ES-I3 (cell line): ENCODE measurements around the gene ZDHHC18.

Experiments used
- H3K36me3 ChIP-seq: 2 replicates; pipeline ENCODE4 v1.6.1; 2013; ENCODE audit warnings: mild to moderate bottlenecking, low read length, control low read depth, moderate library complexity; ENCODE audit not compliant: insufficient read depth
- H3K4me1 ChIP-seq: 2 replicates; pipeline ENCODE4 v1.6.1; 2013; ENCODE audit warnings: mild to moderate bottlenecking, control low read depth, low read length; ENCODE audit not compliant: insufficient read depth
- H3K9ac ChIP-seq: 2 replicates; pipeline ENCODE4 v1.6.1; 2013; ENCODE audit warnings: low read depth, mild to moderate bottlenecking, low read length, moderate library complexity
- H3K9me3 ChIP-seq: 2 replicates; pipeline ENCODE4 v1.6.1; 2013; ENCODE audit warnings: mild to moderate bottlenecking, low read length, moderate library complexity; ENCODE audit not compliant: control insufficient read depth, insufficient read depth

Gene ZDHHC18, protein sequence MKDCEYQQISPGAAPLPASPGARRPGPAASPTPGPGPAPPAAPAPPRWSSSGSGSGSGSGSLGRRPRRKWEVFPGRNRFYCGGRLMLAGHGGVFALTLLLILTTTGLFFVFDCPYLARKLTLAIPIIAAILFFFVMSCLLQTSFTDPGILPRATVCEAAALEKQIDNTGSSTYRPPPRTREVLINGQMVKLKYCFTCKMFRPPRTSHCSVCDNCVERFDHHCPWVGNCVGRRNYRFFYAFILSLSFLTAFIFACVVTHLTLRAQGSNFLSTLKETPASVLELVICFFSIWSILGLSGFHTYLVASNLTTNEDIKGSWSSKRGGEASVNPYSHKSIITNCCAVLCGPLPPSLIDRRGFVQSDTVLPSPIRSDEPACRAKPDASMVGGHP

GRCh38 chr1:26826261-26827105, at the start of gene ZDHHC18:
Gene ZDHHC18, plus strand, starts transcription at chr1:26826688. Its CDS starts 117 bp downstream, at chr1:26826805.
- Histone ChIP-seq H3K4me1 (no peaks in the 10 kb centered on the region; the same call in 1 of the 2 replicates), H3K9ac (peak within 1 kb of the TSS; percentile 44), H3K9me3 (no peaks in the 10 kb centered on the region; the same call in 1 of the 2 replicates), H3K36me3 (no peaks in the 10 kb centered on the region)

DNA sequence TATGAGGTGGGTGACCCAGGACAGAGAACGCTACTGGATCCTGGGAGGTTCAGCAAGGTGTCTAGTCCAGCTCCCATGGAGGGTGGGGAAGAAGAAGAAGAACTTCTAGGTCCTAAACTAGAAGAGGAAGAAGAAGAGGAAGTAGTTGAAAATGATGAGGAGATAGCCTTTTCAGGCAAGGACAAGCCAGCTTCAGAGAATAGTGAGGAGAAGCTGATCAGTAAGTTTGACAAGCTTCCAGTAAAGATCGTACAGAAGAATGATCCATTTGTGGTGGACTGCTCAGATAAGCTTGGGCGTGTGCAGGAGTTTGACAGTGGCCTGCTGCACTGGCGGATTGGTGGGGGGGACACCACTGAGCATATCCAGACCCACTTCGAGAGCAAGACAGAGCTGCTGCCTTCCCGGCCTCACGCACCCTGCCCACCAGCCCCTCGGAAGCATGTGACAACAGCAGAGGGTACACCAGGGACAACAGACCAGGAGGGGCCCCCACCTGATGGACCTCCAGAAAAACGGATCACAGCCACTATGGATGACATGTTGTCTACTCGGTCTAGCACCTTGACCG, 47.3 kb upstream of the ZDHHC18 start:
- Histone ChIP-seq H3K4me1 (no peaks in the 10 kb centered on the region), H3K9me3 (no peaks in the 10 kb centered on the region), H3K36me3 (peaks cover 22% of the 10 kb centered on the region), H3K9ac (no peak overlapping the region)

- Histone ChIP-seq H3K9me3 (no peaks in the 10 kb centered on the region), H3K9ac (no peak overlapping the region), H3K36me3 (peaks cover 17% of the 10 kb centered on the region), H3K4me1 (no peaks in the 10 kb centered on the region)
These were observed 46.0 kb upstream of the ZDHHC18 start for GRCh38 chr1:26780344-26780957.

DNA sequence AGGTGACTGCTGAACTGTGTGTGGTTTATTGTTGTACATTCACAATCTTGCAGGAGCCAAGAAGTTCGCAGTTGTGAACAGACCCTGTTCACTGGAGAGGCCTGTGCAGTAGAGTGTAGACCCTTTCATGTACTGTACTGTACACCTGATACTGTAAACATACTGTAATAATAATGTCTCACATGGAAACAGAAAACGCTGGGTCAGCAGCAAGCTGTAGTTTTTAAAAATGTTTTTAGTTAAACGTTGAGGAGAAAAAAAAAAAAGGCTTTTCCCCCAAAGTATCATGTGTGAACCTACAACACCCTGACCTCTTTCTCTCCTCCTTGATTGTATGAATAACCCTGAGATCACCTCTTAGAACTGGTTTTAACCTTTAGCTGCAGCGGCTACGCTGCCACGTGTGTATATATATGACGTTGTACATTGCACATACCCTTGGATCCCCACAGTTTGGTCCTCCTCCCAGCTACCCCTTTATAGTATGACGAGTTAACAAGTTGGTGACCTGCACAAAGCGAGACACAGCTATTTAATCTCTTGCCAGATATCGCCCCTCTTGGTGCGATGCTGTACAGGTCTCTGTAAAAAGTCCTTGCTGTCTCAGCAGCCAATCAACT, 45.2 kb upstream of the ZDHHC18 start:
- peaks cover 7% of the 10 kb centered on the region for H3K4me1 ChIP-seq
- peaks cover 14% of the 10 kb centered on the region for H3K36me3 ChIP-seq
- H3K9ac ChIP-seq = no peak overlapping the region
- H3K9me3 ChIP-seq = no peaks in the 10 kb centered on the region

- H3K9ac ChIP-seq = no peak overlapping the region
- H3K9me3 ChIP-seq = no peaks in the 10 kb centered on the region
- H3K4me1 ChIP-seq = peaks cover 15% of the 10 kb centered on the region
- peaks cover 10% of the 10 kb centered on the region for H3K36me3 ChIP-seq
These were observed 43.8 kb upstream of the ZDHHC18 start for GRCh38 chr1:26782521-26783212.

- peaks cover 15% of the 10 kb centered on the region for H3K4me1 ChIP-seq
- no peak overlapping the region for H3K9ac ChIP-seq
- H3K9me3 ChIP-seq = no peaks in the 10 kb centered on the region
- H3K36me3 ChIP-seq = peaks cover 6% of the 10 kb centered on the region; the same call in 1 of the 2 replicates
These were observed 42.9 kb upstream of the ZDHHC18 start for GRCh38 chr1:26783646-26784022.

DNA sequence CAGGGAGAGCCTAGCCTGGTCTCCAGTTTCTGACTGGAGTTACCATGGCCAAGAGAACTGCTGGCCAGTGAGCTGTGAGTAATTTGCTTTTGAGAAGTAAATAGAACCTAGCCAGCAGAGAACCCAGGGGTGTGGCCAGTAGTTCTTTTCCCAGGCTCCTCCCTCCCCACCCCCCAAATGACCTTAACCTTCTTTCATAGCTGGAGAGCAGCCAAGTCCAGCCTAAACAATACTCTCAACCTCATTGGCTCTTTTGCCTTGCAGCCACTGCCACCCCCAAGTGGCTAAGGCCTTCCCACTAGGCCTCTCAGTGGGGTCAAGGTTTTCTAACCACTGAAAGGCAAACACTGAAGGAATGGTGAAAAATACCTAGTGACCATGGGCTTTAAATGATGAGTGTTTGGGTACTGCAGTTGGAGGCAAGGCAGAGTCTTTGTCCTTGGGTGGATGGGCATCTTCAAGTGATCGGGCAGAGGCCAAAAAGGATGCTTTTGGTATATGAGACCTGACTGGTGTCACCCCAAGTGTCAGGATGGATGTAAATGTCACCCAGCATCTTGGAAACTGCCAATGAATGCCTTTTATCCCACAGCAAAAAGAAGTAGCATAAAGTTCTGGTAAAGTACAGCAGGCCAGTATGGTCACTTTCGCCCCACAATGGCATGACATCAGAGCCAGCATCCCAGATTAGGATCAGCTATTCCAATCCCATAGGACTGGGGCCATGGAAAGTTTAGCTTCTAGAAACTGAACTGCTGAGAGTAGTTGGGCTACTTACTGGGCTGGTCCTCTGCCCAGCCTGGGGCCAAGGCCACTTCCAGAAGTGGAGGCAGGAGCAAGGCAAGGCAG, 42.2 kb upstream of the ZDHHC18 start:
- peaks cover 15% of the 10 kb centered on the region for H3K4me1 ChIP-seq
- peaks cover 3% of the 10 kb centered on the region; the same call in 1 of the 2 replicates for H3K36me3 ChIP-seq
- H3K9ac ChIP-seq = no peak overlapping the region
- no peaks in the 10 kb centered on the region for H3K9me3 ChIP-seq

DNA sequence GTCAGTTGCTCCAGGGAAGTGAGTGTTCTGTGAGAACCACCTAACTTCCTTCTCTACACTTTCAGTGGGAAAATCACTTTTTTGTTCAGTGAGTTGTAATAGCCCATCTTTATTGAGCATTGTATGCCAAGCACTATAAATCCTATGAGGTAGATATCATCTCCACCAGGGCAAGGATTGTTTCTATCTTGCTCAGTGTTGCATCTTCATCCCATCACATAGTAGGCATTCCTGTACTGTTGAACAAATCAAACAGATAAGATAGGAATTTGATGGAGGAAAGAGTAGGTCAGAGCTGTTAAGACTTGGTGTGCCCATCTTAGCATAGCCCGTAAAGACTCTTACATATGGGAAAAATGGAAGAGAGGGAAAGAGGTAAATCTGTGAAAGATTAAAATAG, 41.6 kb upstream of the ZDHHC18 start:
- Histone ChIP-seq H3K9me3 (no peaks in the 10 kb centered on the region), H3K36me3 (peaks cover 3% of the 10 kb centered on the region; the same call in 1 of the 2 replicates), H3K4me1 (peaks cover 15% of the 10 kb centered on the region), H3K9ac (no peak overlapping the region)

DNA sequence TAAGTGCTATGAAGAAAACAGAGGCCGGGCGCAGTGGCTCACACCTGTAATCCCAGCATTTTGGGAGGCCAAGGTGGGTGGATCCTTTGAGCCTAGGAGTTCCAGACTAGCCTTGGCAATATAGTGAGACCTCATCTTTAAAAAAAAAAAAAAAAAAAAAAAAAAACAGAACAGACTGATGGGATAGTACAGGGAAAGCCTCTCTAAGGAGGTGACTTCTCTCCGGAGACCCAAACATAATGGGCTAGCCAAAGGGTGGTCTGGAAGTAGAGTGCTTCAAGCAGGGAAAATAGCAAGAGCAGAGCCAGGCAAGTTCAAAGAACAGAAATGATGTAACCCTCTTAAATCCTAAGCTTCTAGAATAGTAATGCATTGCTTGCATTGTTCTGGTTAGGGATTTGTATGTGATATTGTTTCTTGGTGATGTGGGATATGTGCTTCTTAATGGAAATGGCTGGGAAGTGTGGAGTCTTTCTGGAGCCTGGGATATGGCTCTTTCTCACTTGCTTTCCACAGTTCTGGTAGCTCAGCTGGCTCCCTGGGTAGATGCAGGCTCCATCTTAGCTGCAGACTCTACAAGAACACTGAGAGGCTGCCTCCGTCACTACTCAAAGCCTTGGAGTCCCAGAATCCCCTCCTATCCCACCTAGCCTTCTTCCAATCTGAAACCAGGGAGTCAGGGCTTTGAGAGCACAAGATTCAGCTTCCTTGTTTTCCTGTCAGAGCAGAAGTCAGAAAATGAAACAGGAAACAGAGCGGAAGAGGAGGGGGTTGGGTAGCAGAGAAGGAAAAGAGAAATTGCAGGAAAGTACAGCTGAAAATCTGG, 40.7 kb upstream of the ZDHHC18 start:
- Histone ChIP-seq H3K4me1 (peaks cover 15% of the 10 kb centered on the region), H3K9ac (no peak overlapping the region; the same call in 1 of the 2 replicates), H3K9me3 (no peaks in the 10 kb centered on the region), H3K36me3 (peaks cover 3% of the 10 kb centered on the region; the same call in 1 of the 2 replicates)

- H3K36me3 ChIP-seq = peaks cover 3% of the 10 kb centered on the region; the same call in 1 of the 2 replicates
- peak overlapping the region; percentile 89 for H3K9ac ChIP-seq
- H3K9me3 ChIP-seq = no peaks in the 10 kb centered on the region
- peaks cover 15% of the 10 kb centered on the region for H3K4me1 ChIP-seq
These were observed 39.8 kb upstream of the ZDHHC18 start for GRCh38 chr1:26786437-26787380.

DNA sequence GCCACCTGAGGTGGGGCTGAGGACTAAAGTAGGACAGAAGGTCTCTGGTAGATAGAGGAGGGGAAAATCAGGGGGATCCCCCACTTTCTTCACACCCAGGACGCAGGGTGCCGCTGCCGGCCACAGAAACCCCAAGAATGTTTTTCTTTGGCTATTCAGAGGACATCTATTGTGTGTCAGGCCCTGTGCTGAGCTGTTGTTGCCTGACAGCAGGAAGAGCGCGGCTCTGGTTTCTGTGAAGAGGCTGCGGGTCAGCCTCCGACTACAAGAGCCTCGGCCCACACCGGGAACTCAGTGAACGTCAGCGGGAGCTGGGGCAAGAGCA, 39.1 kb upstream of the ZDHHC18 start:
- H3K4me1 ChIP-seq = peaks cover 15% of the 10 kb centered on the region
- H3K9ac ChIP-seq = peak overlapping the region; percentile 89
- H3K36me3 ChIP-seq = peaks cover 3% of the 10 kb centered on the region; the same call in 1 of the 2 replicates
- no peaks in the 10 kb centered on the region for H3K9me3 ChIP-seq
